ENCODE measurements around the gene CRY2. TPM values are rescaled to one million over a fixed set of nuclear protein-coding genes. Genes with fewer than 3 reads are reported as not detected.

CRY2 gene
- total RNA-seq, 1 experiment from 2014 or later: 4.1 TPM

DNA sequence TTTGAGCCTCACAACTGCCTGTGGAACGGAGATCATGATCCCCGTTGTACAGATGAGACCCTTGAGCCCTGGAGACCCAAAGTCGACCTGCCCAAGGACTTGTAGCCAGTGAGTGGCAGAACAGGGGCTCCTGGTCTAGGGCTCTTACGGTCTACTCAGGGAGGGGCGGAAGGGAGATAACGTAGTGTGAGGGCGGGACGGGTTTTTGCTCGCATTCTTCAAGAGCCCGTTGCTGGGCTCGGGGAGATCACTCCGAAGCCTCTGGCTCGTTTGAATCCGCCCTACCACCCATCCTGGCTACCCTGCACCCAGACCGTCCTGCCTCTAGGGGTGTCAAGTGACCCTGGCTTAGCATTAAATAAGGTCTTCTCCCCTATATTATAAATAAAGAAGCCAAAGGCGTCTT is 639 bp downstream of the CRY2 start:
- DNase-seq (ENCODE audit: low read depth): peak; percentile 39

DNA sequence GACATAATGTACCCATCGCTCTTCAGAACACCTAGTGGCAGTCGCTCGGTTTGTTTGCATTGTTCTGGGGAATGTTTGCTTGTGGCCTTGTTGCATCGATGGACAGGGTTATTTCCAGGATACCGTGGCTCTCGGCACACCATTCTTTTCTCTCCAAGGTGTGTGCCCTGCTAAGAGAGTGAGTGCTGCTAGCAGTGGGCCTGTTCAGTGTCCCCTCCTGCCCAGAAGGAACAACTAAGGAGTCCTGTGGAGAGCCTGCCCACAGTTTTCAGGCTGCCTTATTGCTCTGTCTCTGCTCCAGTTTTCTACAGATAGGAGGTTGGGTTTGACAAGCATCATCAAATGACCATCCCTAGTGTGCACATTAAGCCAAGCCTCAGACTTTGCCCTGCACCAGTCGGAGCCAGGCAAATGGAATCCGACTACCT is 1.4 kb downstream of the CRY2 start:
- DNase-seq (ENCODE audit: low read depth): no peak

DNA sequence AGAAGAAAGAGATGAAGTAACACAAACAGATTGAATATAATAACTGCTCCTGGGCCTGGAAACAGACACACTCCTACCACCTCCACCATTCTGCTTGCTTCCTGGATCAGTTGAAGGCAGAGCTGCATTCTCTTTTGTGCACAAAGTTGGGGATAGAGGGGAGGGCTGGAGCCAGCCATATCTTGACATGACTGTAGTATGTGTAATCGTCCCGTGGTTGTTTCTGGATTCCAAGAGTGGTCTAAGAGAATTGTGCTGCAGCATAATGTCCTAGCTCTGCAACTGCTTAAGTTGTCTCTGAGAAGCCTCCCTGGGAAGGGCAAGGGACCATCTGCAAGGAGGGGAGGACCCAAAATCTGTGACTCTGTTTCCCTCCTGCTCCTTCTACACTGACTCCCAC is 3.2 kb downstream of the CRY2 start:
- DNase-seq (ENCODE audit: low read depth): peak; percentile 39

DNA sequence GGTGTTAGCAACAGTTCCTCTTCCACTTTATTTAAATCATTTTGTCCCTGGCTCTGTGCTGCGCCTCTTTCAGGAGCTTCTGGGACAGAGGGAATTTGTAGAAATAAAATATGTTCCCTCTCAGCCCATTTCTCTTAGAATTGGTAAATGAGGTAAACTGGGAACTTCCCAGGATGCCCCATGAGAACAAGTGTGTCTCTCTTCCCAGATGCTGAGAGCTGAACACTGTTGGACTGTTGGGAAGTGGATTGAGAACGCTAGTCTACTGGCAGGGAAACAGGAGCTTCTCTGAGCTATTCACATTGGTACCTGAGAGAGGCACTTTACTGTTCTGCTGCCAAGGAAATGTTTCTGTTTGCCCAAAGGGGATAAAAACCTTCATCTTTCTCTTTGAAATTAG is 4.0 kb downstream of the CRY2 start:
- no peak for DNase-seq (ENCODE audit: low read depth)

- no peak for DNase-seq (ENCODE audit: low read depth)
Observed at GRCh38 chr11:45852018-45852711, 4.9 kb downstream of the CRY2 start.

- no peak for DNase-seq (ENCODE audit: low read depth)
Observed at GRCh38 chr11:45852712-45853101, 5.4 kb downstream of the CRY2 start.

GRCh38 chr11:45853332-45854219 is 6.3 kb downstream of the CRY2 start:
- no peak for DNase-seq (ENCODE audit: low read depth)

GRCh38 chr11:45855308-45855707 is 8.0 kb downstream of the CRY2 start:
- no peak for DNase-seq (ENCODE audit: low read depth)

DNA sequence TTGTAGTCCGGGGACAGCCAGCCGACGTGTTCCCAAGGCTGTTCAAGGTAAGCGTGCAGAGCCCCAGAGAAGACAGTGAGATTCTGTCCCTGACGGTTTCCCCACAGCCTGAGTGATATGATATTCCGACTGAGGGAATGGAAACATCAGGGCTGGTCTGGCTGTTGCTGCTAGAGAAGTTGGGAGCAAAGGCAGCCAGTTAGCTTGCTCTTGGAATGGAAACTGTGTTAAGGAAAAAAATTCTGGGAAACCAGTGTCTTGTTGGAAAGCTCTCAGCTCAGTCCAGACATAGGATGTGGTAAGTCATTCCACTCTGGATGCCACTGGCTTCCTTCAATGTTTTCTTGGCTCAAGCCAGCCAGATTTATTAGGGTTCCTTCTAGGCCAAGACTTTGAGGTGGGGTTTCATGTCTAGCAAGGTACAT is 8.8 kb downstream of the CRY2 start:
- DNase-seq (ENCODE audit: low read depth): no peak

GRCh38 chr11:45857961-45858474 is 10.7 kb downstream of the CRY2 start:
- peak; percentile 41 for DNase-seq (ENCODE audit: low read depth)

GRCh38 chr11:45858751-45859398 is 11.6 kb downstream of the CRY2 start:
- DNase-seq (ENCODE audit: low read depth): no peak

DNA sequence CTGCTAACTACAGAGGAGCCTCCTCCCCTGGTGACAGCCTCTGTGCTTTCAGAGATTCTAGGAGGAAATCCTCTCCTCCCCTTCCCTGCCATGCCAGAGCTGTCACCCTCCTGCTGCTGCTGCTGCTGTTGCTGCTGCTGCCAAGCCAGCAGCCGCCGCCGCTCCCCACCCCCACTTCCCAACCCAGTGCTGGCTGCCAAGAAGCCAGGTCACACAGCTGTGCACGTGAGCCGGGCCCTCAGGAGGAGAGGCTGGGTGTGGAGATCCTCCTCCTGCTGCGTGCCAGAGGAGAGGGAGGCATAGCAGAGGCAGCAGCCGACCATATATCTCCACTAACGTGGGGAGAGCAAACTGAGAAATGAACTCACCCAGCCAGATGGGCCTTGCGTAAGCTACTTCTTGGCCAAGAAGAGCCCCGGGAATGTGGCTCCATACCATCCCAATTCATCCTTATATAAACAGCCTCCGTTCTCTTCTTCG is 12.4 kb downstream of the CRY2 start:
- DNase-seq (ENCODE audit: low read depth): no peak

DNA sequence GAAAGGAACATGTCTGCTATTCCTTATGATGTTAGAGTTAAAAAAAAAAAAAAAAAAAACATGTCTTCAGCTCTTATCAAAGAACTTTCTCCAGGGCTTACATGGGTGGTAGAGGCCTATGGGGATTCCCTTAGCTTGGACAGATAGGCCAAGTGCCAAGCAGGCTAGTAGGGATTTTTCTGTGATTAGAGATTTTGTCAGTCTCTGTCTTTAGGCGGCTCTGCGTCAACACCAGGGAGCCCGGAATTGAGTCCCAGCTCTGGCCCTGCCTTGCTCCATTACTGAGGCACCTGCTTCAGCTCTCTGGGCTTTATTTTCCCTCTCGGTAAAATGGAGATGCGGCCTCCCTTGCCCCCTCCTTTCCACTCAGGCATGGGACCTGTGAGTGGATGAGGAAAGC is 13.1 kb downstream of the CRY2 start:
- no peak for DNase-seq (ENCODE audit: low read depth)

DNA sequence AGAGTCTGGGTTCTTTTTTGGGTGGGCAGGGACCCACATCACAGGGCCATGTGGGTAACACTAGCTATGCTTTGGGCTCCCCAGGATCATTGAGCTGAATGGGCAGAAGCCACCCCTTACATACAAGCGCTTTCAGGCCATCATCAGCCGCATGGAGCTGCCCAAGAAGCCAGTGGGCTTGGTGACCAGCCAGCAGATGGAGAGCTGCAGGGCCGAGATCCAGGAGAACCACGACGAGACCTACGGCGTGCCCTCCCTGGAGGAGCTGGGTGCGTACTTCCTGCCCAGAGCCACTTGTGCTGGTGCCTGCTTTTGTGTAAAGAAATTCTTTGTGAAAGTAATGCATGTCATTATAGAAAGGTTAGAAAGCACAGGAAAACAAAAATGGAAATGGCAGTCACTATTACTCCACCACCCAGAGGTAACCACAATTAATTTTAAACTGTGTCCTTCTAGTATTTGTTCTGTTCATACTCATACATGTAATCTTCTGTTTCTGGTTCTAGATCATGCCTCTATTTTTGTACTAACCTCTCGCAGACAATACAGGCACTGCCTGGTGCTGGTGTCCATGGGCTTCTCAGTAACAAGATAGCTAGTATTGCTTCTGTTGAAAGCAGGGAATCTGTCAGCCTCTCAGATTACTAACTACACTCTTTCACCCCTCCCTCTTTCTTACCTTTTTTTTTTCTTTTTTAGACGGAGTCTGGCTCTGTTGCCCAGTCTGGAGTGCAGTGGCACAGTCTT is 13.7 kb downstream of the CRY2 start:
- no peak for DNase-seq (ENCODE audit: low read depth)

GRCh38 chr11:45864041-45864440 is 16.8 kb downstream of the CRY2 start:
- no peak for DNase-seq (ENCODE audit: low read depth)

- DNase-seq (ENCODE audit: low read depth): no peak
Observed at GRCh38 chr11:45869551-45869950, 22.3 kb downstream of the CRY2 start.

GRCh38 chr11:45870706-45871105 is 23.4 kb downstream of the CRY2 start:
- DNase-seq (ENCODE audit: low read depth): no peak

DNA sequence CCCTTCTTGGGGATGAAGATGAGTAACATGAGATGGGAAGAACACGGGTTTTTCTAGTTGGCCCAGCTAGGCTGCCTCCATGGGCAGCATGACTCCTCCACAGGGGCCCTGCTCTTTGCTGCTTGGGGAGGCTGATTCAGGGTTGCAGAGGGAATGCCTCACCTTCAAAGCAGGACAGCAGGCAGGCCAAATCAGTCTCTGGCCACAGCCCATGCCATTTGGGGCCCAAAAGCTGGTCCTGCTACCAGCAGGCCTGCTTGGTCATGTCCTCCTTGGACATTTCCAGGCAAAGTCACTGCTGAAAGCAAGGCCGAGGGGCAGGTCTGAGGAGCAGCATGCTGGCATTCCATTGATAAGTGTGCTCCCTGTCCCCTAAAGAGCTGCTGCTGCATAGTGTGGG is 24.4 kb downstream of the CRY2 start:
- DNase-seq (ENCODE audit: low read depth): no peak

GRCh38 chr11:45872651-45873356 is 25.5 kb downstream of the CRY2 start:
- DNase-seq (ENCODE audit: low read depth): peak; percentile 95

DNA sequence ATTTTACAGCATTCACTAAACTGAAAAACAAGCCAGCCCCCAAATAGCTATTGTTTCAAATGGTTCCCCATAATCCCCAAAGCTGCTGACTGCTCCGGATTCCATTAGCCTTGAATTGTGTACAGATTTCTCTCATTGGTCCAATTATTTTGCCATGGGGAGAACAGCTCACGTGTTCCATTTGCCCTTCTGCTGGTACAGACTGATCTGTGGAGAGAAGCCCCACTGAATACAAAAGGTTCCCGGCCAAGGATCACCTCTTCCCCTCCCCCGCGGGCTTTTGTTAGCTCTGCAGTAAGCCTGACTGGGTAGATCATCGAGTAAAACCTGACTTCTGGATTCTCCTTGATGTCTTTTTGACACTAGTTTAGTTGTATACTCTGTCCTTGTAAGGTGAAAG is 29.1 kb downstream of the CRY2 start:
- no peak for DNase-seq (ENCODE audit: low read depth)
